Fibroblast of mammary gland (primary cell): ENCODE results near the gene BEND4.

ENCODE experiments used
- DNase-seq: peaks from one replicate; pipeline ENCODE4 v3.0.0-alpha.2; 2010; ENCODE audit warnings: low read depth
- H3K4me3 ChIP-seq: 2 replicates; pipeline ENCODE4 v1.5.1; 2011; ENCODE audit warnings: low read depth, mild to moderate bottlenecking, low read length, moderate library complexity; ENCODE audit not compliant: control insufficient read depth
- TF ChIP-seq, protein P1 (sequence below): conservative IDR thresholded peaks from 2 replicates; pipeline ENCODE4 v1.5.1; 2011; ENCODE audit warnings: low read depth, low read length, inconsistent platforms; ENCODE audit not compliant: control insufficient read depth, insufficient read depth

Gene BEND4

DNA sequence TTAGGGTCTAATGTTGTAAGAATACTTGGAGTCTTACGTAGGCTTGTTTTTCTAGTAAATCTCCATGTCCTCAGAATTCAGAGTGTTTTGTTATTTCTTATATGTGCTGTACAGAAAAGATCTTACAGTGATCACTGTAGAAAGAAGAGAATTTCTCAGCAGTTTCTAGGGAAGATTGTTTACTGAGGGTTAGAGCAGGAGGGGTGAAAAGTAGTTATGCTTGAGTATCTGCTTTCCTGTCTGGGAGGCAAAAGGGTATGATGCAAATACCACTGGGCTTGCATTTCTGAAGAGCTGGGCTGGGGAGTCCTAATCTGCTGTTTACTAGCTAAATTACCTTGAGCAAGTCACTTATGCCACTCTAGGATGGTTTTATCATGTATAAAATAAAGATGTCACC lies 78.2 kb downstream of the BEND4 start:
- DNase-seq: no peak
- TF ChIP-seq, protein P1, sequence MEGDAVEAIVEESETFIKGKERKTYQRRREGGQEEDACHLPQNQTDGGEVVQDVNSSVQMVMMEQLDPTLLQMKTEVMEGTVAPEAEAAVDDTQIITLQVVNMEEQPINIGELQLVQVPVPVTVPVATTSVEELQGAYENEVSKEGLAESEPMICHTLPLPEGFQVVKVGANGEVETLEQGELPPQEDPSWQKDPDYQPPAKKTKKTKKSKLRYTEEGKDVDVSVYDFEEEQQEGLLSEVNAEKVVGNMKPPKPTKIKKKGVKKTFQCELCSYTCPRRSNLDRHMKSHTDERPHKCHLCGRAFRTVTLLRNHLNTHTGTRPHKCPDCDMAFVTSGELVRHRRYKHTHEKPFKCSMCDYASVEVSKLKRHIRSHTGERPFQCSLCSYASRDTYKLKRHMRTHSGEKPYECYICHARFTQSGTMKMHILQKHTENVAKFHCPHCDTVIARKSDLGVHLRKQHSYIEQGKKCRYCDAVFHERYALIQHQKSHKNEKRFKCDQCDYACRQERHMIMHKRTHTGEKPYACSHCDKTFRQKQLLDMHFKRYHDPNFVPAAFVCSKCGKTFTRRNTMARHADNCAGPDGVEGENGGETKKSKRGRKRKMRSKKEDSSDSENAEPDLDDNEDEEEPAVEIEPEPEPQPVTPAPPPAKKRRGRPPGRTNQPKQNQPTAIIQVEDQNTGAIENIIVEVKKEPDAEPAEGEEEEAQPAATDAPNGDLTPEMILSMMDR: no peak

DNA sequence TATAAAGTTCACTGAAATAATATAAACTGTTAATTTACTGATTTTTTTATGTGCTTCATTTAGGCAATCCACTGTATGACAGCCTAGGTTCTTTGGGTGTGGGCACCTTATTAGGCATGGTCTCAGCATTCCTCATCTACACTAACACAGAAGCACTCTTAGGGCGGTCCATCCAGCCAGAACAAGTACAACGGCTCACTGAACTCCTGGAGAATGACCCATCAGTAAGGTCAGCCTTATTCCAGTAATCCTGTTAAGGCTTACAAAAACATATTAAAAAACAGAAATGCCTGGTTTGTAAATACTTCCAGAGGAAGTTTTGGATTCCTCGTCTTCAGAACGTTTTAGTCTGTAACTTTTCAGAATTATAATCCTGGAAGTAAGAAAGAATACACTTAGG lies 82.0 kb downstream of the BEND4 start:
- TF ChIP-seq, protein P1: no peak
- H3K4me3 ChIP-seq: no peak overlapping the region
- DNase-seq: no peak

More for the DNA sequence above, 78.2 kb downstream of the BEND4 start:
- no peak overlapping the region for H3K4me3 ChIP-seq

DNA sequence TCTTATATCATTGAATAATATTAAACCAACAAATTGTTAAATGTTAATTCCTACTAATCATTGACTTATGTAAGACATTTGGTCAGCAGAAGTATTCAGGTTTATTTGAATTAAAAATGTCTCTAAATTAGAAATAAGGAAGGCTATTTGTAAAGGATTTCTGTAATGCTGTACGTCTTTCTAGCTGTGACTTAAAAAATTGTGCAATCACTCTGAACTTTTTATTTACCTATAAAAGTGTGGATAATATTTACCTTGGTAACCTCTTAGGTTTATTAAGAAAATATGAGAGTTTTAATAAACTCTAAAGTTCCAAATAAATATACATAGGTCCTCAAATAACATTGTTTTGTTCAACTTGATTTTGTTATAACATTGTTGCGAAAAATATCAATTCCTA lies 85.2 kb downstream of the BEND4 start:
- TF ChIP-seq, protein P1: no peak
- DNase-seq: no peak
- no peak overlapping the region for H3K4me3 ChIP-seq

DNA sequence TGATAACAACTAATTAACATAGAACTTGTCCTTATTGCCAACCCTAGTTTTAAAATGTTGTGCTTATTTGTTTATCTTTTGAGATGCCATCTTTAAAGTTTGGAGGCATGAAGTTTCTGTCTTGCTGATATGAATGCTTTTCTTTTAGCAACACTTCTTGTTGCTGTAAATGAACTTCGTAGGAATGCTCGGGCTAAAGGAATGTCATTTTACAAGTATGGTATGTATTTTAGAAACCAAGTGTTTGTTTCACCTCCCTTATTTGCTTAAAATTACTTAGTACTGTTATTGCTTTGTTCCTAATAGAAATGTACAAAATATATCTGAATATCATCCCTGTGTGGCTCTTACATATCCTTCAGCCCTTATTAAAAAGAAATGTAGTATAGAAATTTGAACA lies 86.1 kb downstream of the BEND4 start:
- no peak for DNase-seq
- H3K4me3 ChIP-seq: no peak overlapping the region
- TF ChIP-seq, protein P1: no peak
